Suprapubic skin (tissue), 3 donors: ENCODE data around the gene TJAP1.

ENCODE experiments used
- CTCF ChIP-seq, 2 donors: fragments of 200-600 bp in 1 of 2; fragments of 450-650 bp in 1 of 2; sonication (generic) in 1 of 2; IDR thresholded peaks; one replicate each; pipeline ENCODE4 v1.5.1; 2016 to 2019; ENCODE audit warnings: antibody characterized with exemption in 2 of 2, mild to moderate bottlenecking in 1 of 2, moderate library complexity in 1 of 2
- POLR2A ChIP-seq, 2 donors: fragments of 450-650 bp; IDR thresholded peaks; one replicate each; pipeline ENCODE4 v1.6.1; 2017; ENCODE audit warnings: antibody characterized with exemption in 2 of 2, mild to moderate bottlenecking in 2 of 2, moderate library complexity in 2 of 2

- TF ChIP-seq CTCF (IDR thresholded peaks at IDR 0.05) (no peak), POLR2A (IDR thresholded peaks at IDR 0.05) (no peak)
These were observed 9.6 kb upstream of the TJAP1 start for GRCh38 chr6:43467752-43468151.
